Activated naive CD4-positive, alpha-beta T cell treated with anti-CD3 and anti-CD28 coated beads for 36 hours (primary cell): Measurements from ENCODE around the gene DLG2. TPM values are rescaled to one million over a fixed set of nuclear protein-coding genes. Genes with fewer than 3 reads are reported as not detected.

ENCODE experiments used
- CTCF ChIA-PET: fragments of 350-600 bp; sonication (Branson Sonifier 250); formaldehyde crosslinking; loops from one replicate; lab custom pipeline; 2021; ENCODE audit warnings: antibody characterized with exemption; lab: Charles Lee
- DNase-seq: peaks from one replicate; pipeline ENCODE4 v3.0.0-alpha.2; 2020
- H3K27ac Mint-ChIP-seq: one replicate; pipeline ENCODE4 v1.8.0; 2021; ENCODE audit warnings: mild to moderate bottlenecking, mixed read lengths
- H3K27me3 Mint-ChIP-seq: one replicate; pipeline ENCODE4 v1.8.0; 2021; ENCODE audit warnings: low read depth, mixed read lengths
- H3K36me3 Mint-ChIP-seq: one replicate; pipeline ENCODE4 v1.8.0; 2021; ENCODE audit warnings: low read depth, mixed read lengths
- H3K4me1 Mint-ChIP-seq: one replicate; pipeline ENCODE4 v1.8.0; 2021; ENCODE audit warnings: low read depth, mixed read lengths
- H3K4me3 Mint-ChIP-seq: one replicate; pipeline ENCODE4 v1.8.0; 2021; ENCODE audit warnings: mild to moderate bottlenecking, moderate library complexity, mixed read lengths
- H3K9me3 Mint-ChIP-seq: one replicate; pipeline ENCODE4 v1.8.0; 2021; ENCODE audit warnings: mixed read lengths
- intact Hi-C: fragments of 100-400 bp; cut with micrococcal nuclease; formaldehyde crosslinking; loops from one replicate; pipeline ENCODE4 v1.15.1; 2023
- total RNA-seq, 2 experiments: library from RNA; stranded (reverse); gene quantifications; one replicate each; pipeline ENCODE4 v1.2.3, GENCODE V29; 2021

Gene DLG2
- total RNA-seq, 2 experiments from 2014 or later = 3.3 to 4.6 TPM

DNA sequence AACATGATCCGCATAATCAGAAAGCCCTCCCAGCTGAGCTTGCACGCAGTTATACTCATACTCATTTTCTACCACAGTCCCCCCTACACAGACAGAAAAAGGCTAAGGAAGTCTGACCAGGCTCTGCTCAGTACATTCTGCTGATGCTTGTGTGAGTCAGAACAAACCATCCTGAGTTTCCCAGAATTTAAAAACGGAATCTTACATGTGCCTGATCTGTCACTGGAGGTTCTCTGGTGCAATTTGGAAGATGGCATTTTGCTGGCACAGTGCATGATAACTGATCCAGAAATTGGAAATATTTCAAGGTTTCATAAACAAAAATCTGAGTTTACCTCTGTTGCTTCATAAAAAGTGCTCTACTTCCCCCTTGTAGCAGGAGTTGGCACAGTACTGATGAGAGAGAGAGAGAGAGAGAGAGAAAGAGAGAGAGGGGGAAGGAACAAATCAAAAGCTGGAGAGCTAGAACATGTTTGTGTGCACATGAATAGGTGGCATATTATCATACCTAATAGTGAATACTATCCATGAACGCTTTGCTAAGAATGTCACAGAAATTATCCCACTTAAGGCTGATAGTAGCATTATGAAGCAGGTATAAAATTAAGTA, 1085.3 kb downstream of the DLG2 start:
- CTCF ChIA-PET = no interaction called here
- no peak overlapping the region for H3K4me3 Mint-ChIP-seq
- H3K9me3 Mint-ChIP-seq = peaks cover 13% of the 10 kb centered on the region
- H3K27ac Mint-ChIP-seq = no peak overlapping the region
- H3K36me3 Mint-ChIP-seq = no peaks in the 10 kb centered on the region
- no peaks in the 10 kb centered on the region for H3K27me3 Mint-ChIP-seq
- H3K4me1 Mint-ChIP-seq = no peaks in the 10 kb centered on the region
- no peak for DNase-seq
- intact Hi-C loops = no loop called here

DNA sequence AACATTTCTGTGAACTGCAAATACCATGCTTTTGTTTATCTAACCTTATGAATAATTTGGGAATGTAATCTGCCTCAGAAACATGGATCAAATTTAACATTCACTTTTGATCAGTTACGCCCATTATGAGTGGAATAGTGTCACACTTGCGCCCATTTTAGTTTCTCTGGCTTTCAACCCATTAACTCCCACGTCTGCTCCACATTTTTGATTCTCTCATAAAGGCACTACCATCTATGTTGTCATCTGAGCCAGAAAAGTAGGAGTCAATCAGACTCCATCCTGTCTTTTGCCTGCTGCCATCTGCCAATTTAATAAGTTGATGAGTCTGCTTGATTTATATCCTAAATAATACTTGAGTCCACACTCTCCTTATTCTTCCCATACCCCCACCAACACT, 1090.7 kb downstream of the DLG2 start:
- CTCF ChIA-PET = no interaction called here
- no peak for DNase-seq
- Mint-ChIP-seq H3K9me3 (peaks cover 10% of the 10 kb centered on the region), H3K4me3 (no peak overlapping the region), H3K27me3 (no peaks in the 10 kb centered on the region), H3K36me3 (no peaks in the 10 kb centered on the region), H3K4me1 (no peaks in the 10 kb centered on the region), H3K27ac (no peak overlapping the region)
- intact Hi-C loops = no loop called here

DNA sequence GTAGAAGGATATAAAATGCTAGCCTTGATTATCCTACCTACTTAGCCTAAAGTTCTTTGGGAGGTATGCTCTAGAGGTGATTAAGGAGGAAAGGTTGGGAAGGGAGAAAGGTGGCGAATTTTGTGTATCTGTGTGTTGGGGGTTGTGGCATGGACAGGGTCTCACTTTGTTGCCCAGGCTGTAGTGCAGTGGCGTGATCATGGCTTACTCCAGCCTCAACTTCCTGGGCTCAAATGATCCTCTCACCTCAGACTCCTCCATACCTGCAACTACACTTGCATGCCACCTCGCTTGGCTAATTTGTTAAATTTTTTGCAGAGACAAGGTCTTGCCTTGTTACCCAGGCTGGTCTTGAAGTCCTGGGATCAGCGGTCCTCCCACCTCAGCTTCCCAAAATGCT, 1094.8 kb downstream of the DLG2 start:
- peaks cover 14% of the 10 kb centered on the region for H3K9me3 Mint-ChIP-seq
- DNase-seq = no peak
- no peaks in the 10 kb centered on the region for H3K27me3 Mint-ChIP-seq
- intact Hi-C loops = no loop called here
- CTCF ChIA-PET = no interaction called here
- H3K4me3 Mint-ChIP-seq = no peak overlapping the region
- H3K36me3 Mint-ChIP-seq = no peaks in the 10 kb centered on the region
- H3K27ac Mint-ChIP-seq = no peak overlapping the region
- H3K4me1 Mint-ChIP-seq = no peaks in the 10 kb centered on the region

- intact Hi-C loops = no loop called here
- Mint-ChIP-seq H3K4me1 (no peaks in the 10 kb centered on the region), H3K27me3 (no peaks in the 10 kb centered on the region), H3K9me3 (peaks cover 11% of the 10 kb centered on the region), H3K4me3 (no peak overlapping the region), H3K36me3 (no peaks in the 10 kb centered on the region), H3K27ac (no peak overlapping the region)
- CTCF ChIA-PET = no interaction called here
- no peak for DNase-seq
Measured at GRCh38 chr11:84526250-84526649, 1100.9 kb downstream of the DLG2 start.

- no peaks in the 10 kb centered on the region for H3K4me1 Mint-ChIP-seq
- H3K27me3 Mint-ChIP-seq = no peaks in the 10 kb centered on the region
- intact Hi-C loops = no loop called here
- H3K27ac Mint-ChIP-seq = no peak overlapping the region
- CTCF ChIA-PET = no interaction called here
- no peaks in the 10 kb centered on the region for H3K36me3 Mint-ChIP-seq
- peaks cover 11% of the 10 kb centered on the region for H3K9me3 Mint-ChIP-seq
- no peak overlapping the region for H3K4me3 Mint-ChIP-seq
- no peak for DNase-seq
Measured at GRCh38 chr11:84524422-84525051, 1102.6 kb downstream of the DLG2 start.

DNA sequence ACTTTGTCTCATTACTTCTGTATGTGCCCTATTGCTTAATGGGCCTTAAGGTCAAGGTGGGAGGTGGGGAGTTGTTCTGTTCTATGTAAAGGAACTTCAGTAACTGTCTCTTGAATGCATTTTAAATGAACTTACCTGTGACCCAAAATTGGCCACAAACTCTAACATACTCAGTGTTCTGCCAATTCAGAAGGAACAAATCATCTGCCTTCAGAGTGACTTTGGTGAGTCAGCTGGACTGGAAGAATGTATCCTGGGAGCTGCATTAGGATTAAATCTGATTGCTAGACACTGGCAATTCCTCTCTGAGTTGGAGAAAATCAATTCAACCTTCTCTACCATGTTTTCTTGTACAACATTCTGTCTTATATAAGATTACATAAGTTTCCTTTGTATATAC, 1104.8 kb downstream of the DLG2 start:
- H3K4me1 Mint-ChIP-seq = no peaks in the 10 kb centered on the region
- no peak for DNase-seq
- H3K36me3 Mint-ChIP-seq = no peaks in the 10 kb centered on the region
- no peaks in the 10 kb centered on the region for H3K27me3 Mint-ChIP-seq
- intact Hi-C loops = no loop called here
- CTCF ChIA-PET = interaction anchor here (1.3 kb wide), 1 partner anchor 42 kb away, joined by 3 read pairs; no protein-coding TSS in a partner anchor
- peaks cover 7% of the 10 kb centered on the region for H3K9me3 Mint-ChIP-seq
- no peak overlapping the region for H3K4me3 Mint-ChIP-seq
- H3K27ac Mint-ChIP-seq = no peak overlapping the region

GRCh38 chr11:84518631-84519183, 1108.4 kb downstream of the DLG2 start:
- no peaks in the 10 kb centered on the region for H3K36me3 Mint-ChIP-seq
- H3K27ac Mint-ChIP-seq = no peak overlapping the region
- H3K9me3 Mint-ChIP-seq = peaks cover 3% of the 10 kb centered on the region
- H3K4me1 Mint-ChIP-seq = no peaks in the 10 kb centered on the region
- intact Hi-C loops = no loop called here
- no peak overlapping the region for H3K4me3 Mint-ChIP-seq
- DNase-seq = no peak
- H3K27me3 Mint-ChIP-seq = no peaks in the 10 kb centered on the region
- CTCF ChIA-PET = no interaction called here

GRCh38 chr11:84514436-84514835, 1112.7 kb downstream of the DLG2 start:
- H3K27ac Mint-ChIP-seq = no peak overlapping the region
- CTCF ChIA-PET = no interaction called here
- H3K9me3 Mint-ChIP-seq = peaks cover 9% of the 10 kb centered on the region
- no peak overlapping the region for H3K4me3 Mint-ChIP-seq
- no peaks in the 10 kb centered on the region for H3K36me3 Mint-ChIP-seq
- H3K4me1 Mint-ChIP-seq = no peaks in the 10 kb centered on the region
- no peak for DNase-seq
- no peaks in the 10 kb centered on the region for H3K27me3 Mint-ChIP-seq
- intact Hi-C loops = no loop called here

GRCh38 chr11:84503503-84503902, 1123.6 kb downstream of the DLG2 start:
- no peak for DNase-seq
- no peaks in the 10 kb centered on the region for H3K4me1 Mint-ChIP-seq
- no peak overlapping the region for H3K27ac Mint-ChIP-seq
- intact Hi-C loops = no loop called here
- H3K27me3 Mint-ChIP-seq = no peaks in the 10 kb centered on the region
- CTCF ChIA-PET = no interaction called here
- no peaks in the 10 kb centered on the region for H3K36me3 Mint-ChIP-seq
- peaks cover 6% of the 10 kb centered on the region for H3K9me3 Mint-ChIP-seq
- no peak overlapping the region for H3K4me3 Mint-ChIP-seq

- no peak overlapping the region for H3K27ac Mint-ChIP-seq
- no peak for DNase-seq
- H3K4me1 Mint-ChIP-seq = no peaks in the 10 kb centered on the region
- CTCF ChIA-PET = interaction anchor here (0.7 kb wide), 1 partner anchor 89 kb away, joined by 4 read pairs; no protein-coding TSS in a partner anchor
- intact Hi-C loops = no loop called here
- no peaks in the 10 kb centered on the region for H3K36me3 Mint-ChIP-seq
- H3K9me3 Mint-ChIP-seq = peaks cover 2% of the 10 kb centered on the region
- H3K27me3 Mint-ChIP-seq = no peaks in the 10 kb centered on the region
- no peak overlapping the region for H3K4me3 Mint-ChIP-seq
Measured at GRCh38 chr11:84501750-84502149, 1125.4 kb downstream of the DLG2 start.

DNA sequence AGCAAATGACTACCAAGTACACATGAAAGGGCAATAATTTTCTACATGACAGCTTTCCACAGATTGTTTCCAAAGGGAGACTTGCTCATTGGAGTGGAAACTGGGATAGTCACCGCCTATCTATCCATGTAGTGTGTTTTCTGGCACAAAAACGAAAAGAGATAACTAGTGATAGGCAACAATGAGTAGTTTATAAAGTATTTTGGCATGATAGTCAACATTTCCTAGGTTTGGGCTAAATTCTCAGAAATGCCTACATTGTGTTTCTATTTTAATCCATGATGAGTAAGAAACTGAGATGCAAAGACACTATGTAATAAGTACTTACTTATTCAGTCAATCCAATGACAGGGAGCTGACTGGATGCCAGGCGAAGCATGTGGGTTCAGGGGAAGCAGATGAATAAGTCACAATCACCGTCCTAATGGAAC, 1129.1 kb downstream of the DLG2 start:
- no peak overlapping the region for H3K27ac Mint-ChIP-seq
- intact Hi-C loops = no loop called here
- H3K4me3 Mint-ChIP-seq = no peak overlapping the region
- H3K36me3 Mint-ChIP-seq = no peaks in the 10 kb centered on the region
- CTCF ChIA-PET = no interaction called here
- no peaks in the 10 kb centered on the region for H3K27me3 Mint-ChIP-seq
- H3K4me1 Mint-ChIP-seq = no peaks in the 10 kb centered on the region
- peaks cover 2% of the 10 kb centered on the region for H3K9me3 Mint-ChIP-seq
- DNase-seq = no peak

- Mint-ChIP-seq H3K36me3 (no peaks in the 10 kb centered on the region), H3K4me1 (no peaks in the 10 kb centered on the region), H3K27ac (no peak overlapping the region), H3K9me3 (peaks cover 2% of the 10 kb centered on the region), H3K27me3 (no peaks in the 10 kb centered on the region), H3K4me3 (no peak overlapping the region)
- intact Hi-C loops = no loop called here
- no peak for DNase-seq
- CTCF ChIA-PET = interaction anchor here (0.6 kb wide), 1 partner anchor 11 kb away, joined by 3 read pairs; no protein-coding TSS in a partner anchor
Measured at GRCh38 chr11:84497181-84497580, 1130.0 kb downstream of the DLG2 start.

- DNase-seq = no peak
- peaks cover 3% of the 10 kb centered on the region for H3K9me3 Mint-ChIP-seq
- no peaks in the 10 kb centered on the region for H3K36me3 Mint-ChIP-seq
- CTCF ChIA-PET = no interaction called here
- no peak overlapping the region for H3K4me3 Mint-ChIP-seq
- intact Hi-C loops = no loop called here
- no peaks in the 10 kb centered on the region for H3K27me3 Mint-ChIP-seq
- no peak overlapping the region for H3K27ac Mint-ChIP-seq
- H3K4me1 Mint-ChIP-seq = no peaks in the 10 kb centered on the region
Measured at GRCh38 chr11:84496122-84496521, 1131.0 kb downstream of the DLG2 start.
